Retinal pigment epithelial cell (primary cell): ENCODE results near the gene HS1BP3.

ENCODE experiments used
- DNase-seq: peaks from one replicate; pipeline ENCODE4 v3.0.0-alpha.2; 2010; ENCODE audit warnings: low read depth
- H3K4me3 ChIP-seq: 2 replicates; pipeline ENCODE4 v1.5.1; 2011; ENCODE audit warnings: mild to moderate bottlenecking, low read length, control low read depth, moderate library complexity
- TF ChIP-seq, protein P1 (sequence below): conservative IDR thresholded peaks from 2 replicates; pipeline ENCODE4 v1.5.1; 2011; ENCODE audit warnings: low read depth, low read length, control low read depth, inconsistent platforms

The HS1BP3 gene

DNA sequence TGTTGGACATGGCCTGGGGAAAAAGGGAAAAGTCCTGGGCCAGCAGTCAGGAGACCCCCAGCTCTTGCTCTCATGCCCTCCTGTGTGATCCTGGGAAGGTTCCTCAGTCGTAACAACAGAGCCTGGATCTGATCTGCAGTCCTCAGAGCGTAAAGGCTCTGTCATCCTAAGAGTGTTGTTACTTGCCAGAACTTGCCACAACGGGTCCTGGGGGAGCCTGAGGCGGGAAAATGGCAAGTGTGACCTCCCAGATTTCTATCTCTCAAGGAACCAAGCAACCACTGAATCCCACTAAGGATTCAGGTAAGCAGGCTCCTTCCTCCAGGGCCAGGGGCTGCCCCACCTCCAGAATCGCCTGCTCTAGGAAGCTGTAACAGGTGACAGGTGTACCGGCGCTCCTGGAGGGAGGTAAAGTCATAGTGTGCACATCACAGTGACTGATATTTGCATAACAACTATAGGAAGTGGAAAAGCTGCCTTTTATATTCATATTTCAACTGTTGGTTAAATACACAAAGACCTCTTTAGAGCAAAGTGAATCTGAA, 18.4 kb downstream of the HS1BP3 start:
- TF ChIP-seq, protein P1, sequence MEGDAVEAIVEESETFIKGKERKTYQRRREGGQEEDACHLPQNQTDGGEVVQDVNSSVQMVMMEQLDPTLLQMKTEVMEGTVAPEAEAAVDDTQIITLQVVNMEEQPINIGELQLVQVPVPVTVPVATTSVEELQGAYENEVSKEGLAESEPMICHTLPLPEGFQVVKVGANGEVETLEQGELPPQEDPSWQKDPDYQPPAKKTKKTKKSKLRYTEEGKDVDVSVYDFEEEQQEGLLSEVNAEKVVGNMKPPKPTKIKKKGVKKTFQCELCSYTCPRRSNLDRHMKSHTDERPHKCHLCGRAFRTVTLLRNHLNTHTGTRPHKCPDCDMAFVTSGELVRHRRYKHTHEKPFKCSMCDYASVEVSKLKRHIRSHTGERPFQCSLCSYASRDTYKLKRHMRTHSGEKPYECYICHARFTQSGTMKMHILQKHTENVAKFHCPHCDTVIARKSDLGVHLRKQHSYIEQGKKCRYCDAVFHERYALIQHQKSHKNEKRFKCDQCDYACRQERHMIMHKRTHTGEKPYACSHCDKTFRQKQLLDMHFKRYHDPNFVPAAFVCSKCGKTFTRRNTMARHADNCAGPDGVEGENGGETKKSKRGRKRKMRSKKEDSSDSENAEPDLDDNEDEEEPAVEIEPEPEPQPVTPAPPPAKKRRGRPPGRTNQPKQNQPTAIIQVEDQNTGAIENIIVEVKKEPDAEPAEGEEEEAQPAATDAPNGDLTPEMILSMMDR = no peak
- H3K4me3 ChIP-seq = no peak overlapping the region
- no peak for DNase-seq

DNA sequence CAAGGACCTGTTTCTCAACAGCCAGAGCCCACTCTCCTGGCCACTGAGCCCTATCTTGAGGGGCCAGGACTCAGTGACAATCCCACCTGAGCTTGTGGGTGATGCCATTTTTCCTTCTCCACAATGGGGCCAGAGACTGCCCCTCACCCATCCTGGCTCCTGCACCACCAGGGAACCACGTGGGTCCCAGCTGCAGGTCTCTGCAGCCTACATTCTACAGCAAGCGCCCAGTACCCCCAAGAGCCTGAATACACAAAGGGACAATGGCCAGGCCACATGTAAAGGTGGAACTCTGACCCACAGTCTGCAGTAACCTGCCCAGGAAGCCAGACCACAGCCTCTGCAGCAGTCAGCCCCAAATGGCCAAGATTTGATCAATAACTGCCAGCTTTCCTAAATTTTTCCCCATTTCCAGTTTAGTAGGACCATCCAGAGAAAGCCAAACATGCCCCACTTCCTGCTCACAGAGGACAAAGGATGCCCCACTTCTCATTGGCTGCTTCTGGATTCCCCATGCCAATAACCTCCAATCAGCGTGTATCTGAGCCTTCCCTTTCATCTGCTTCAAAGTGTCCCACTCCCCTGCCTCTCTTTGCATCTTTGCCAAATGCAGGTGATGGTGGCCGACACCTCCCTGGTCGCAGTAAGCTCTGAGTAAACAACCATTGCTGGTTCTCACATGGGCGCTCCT, 19.1 kb downstream of the HS1BP3 start:
- H3K4me3 ChIP-seq = no peak overlapping the region
- TF ChIP-seq, protein P1 = no peak
- no peak for DNase-seq

DNA sequence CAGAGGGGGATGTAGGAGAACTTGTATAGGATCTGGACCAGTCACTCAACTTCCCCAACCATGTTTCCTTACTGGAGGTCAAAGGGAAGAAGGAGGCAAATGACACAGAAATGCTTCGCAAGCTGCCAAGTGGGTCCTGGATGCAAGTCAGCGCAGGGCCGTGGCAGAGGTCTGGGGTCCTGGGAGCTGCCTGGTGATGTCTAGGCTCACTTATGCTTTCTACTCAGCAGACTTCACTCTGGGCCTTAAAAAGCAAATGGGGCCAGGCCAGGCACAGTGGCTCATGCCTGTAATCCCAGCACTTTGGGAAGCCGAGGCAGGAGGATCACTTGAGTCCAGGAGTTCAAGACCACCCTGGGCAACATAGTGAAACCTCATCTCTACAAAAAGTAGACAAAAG, 19.9 kb downstream of the HS1BP3 start:
- H3K4me3 ChIP-seq = no peak overlapping the region
- no peak for DNase-seq
- TF ChIP-seq, protein P1 = no peak

DNA sequence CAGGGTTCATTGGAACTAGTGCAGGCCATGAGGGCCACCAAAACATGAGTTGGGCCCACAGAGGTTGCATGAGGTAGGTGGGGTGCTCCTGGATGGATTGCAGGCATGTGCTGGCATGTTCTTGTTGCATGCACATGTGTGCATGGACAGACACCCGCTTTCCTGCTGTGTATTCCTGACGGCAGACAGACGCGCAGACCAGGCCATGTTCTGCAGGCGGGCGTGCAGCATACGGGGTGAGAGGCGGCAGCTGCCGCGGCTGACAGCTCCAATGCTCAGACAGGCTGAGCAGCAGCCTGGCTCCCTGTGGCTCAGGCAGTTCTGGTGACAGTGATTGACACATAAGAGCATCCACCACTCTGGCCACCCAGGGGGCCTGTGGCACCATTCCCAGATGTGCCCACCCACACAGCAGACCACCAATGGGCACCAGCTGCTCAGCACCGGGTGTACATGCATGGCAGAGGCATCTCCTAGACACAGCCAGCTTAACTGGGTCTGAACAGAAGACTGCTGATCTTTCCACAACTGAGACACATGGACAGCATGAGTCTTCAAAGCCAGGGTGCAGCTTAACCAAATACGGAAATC, 21.2 kb downstream of the HS1BP3 start:
- TF ChIP-seq, protein P1 = no peak
- DNase-seq = no peak
- no peak overlapping the region for H3K4me3 ChIP-seq

DNA sequence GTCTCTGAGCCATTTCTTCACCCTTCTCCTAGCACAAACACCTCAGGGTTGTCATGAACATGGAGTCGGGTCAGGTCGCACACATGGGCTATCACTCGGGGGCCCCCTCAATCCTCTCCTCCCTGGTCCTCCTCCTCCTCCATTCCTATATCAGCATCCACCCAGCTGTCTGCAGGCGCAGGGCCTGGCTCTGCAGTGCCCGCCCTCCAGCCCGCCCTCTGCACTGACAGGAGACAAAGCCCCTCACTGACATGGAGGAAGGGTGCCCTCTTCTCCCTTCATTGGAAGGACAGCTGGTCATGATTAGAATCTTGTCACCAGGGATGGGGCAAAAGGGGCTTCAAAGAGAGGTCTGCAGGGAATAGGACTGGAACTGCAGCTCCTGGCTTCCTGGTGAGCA, 21.7 kb downstream of the HS1BP3 start:
- TF ChIP-seq, protein P1 = no peak
- no peak for DNase-seq
- no peak overlapping the region for H3K4me3 ChIP-seq

DNA sequence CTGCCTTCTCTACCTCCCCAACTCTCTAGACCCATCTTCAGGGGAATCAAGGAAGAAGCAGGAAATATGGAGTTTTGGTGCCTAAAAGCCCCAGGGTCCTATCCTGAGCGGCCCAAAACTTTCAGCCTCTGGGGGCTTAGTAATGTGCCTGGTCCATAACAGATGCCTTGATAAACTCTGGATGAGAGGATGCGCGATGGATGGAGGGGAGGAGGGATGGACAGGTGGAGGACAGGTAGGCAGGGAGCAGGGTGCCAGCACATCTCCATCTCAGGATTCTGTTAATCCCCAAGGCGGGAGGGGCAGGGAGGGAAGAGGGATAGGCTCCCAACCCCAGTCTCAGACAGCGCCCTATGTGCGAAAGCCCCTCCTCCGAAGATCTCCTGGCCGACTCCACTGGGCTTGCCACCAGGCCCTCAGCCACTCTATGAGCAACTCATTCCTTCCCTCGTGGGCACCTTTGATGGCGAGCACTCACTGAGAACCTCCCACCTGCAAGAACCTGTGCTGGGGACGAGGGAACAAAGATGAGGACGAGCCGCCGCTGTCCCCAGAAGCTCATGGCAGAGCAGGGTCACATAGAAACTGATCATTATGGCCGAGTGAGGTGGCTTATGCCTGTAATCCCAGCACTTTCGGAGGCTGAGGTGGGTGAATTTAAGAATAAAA, 23.1 kb downstream of the HS1BP3 start:
- no peak overlapping the region for H3K4me3 ChIP-seq
- no peak for DNase-seq
- TF ChIP-seq, protein P1 = no peak
